ENCODE measurements around the gene TMEM171. TPM values are rescaled to one million over a fixed set of nuclear protein-coding genes. Genes with fewer than 3 reads are reported as not detected.

TMEM171 gene
- total RNA-seq, 1 experiment from 2014 or later = 5.4 TPM

- TF ChIP-seq CTCF (IDR thresholded peaks at IDR 0.05 in 2 of 3, conservative IDR thresholded peaks at IDR 0.05 in 1 of 3; ENCODE audit: borderline replicate concordance in 1 of 3, insufficient read depth in 1 of 3, low read depth in 2 of 3, low read length in 2 of 3) (no peak), MAX (IDR thresholded peaks at IDR 0.05) (no peak), JUND (IDR thresholded peaks at IDR 0.05) (no peak), TCF7L2 (IDR thresholded peaks at IDR 0.05; ENCODE audit: borderline replicate concordance, extremely low read depth, insufficient read depth, insufficient read length) (no peak), ZNF274 (IDR thresholded peaks at IDR 0.05; ENCODE audit: low read depth, low read length) (no peak)
These were observed 14.0 kb upstream of the TMEM171 start (continued) for GRCh38 chr5:73106335-73106734.

GRCh38 chr5:73110190-73110589, 10.2 kb upstream of the TMEM171 start:
- no TSS peak for BruUV-seq (replicated peaks)
- ChIA-PET POLR2A (no interaction called here), RAD21 (ENCODE audit: low non-redundant PET in 1 of 2, low total read pairs in 2 of 2, uncharacterized antibody in 2 of 2, unreplicated experiment in 2 of 2) (no interaction called here), CTCF (no interaction called here)
- H4K20me1 ChIP-seq (ENCODE audit: insufficient read depth) = no peaks in the 10 kb centered on the region
- DNase-seq (ENCODE audit: low read depth, low spot score) (no peak), ATAC-seq (no peak)
- no peak overlapping the region for H2AFZ ChIP-seq (ENCODE audit: low read depth, low read length, poor library complexity, severe bottlenecking)
- no peak overlapping the region for H3K4me2 ChIP-seq (ENCODE audit: low read length)
- H3K79me2 ChIP-seq (ENCODE audit: insufficient read depth, low read length) = no peaks in the 10 kb centered on the region
- H3K27ac ChIP-seq (ENCODE audit: low read depth, low read length) = no peak overlapping the region
- peaks cover 0 to 4% of the 10 kb centered on the region in 2 experiments; a peak in 1 of 4 replicates for H3K9me3 ChIP-seq (ENCODE audit: control insufficient read depth in 1 of 2, insufficient read depth in 1 of 2, low read depth in 1 of 2, low read length in 2 of 2)
- no peaks in the 10 kb centered on the region for H3K27me3 ChIP-seq (ENCODE audit: insufficient read depth, low read length)
- peaks cover 0 to under 1% of the 10 kb centered on the region in 2 experiments; a peak in 2 of 4 replicates for H3K4me1 ChIP-seq (ENCODE audit: control insufficient read depth in 1 of 2, insufficient read depth in 2 of 2, low read length in 2 of 2)
- intact Hi-C loops (cut with micrococcal nuclease) = no loop called here
- H3K36me3 ChIP-seq (ENCODE audit: control insufficient read depth in 1 of 2, insufficient read depth in 2 of 2, low read length in 2 of 2) = no peaks in the 10 kb centered on the region
- H3K4me3 ChIP-seq (replicated peaks in 1 of 2; ENCODE audit: low read depth in 1 of 2, low read length in 2 of 2) = no peak overlapping the region
- no peak overlapping the region for H3K9ac ChIP-seq (ENCODE audit: low read length)
- TF ChIP-seq ATF3 (IDR thresholded peaks at IDR 0.05) (no peak), YY1 (IDR thresholded peaks at IDR 0.05; ENCODE audit: extremely low read depth, insufficient replicate concordance, low read depth, low read length) (no peak), EZH2phosphoT487 (IDR thresholded peaks at IDR 0.05; ENCODE audit: borderline replicate concordance) (no peak), SP1 (IDR thresholded peaks at IDR 0.05; ENCODE audit: low read depth) (no peak), SRF (IDR thresholded peaks at IDR 0.05; ENCODE audit: low read depth) (no peak), SIN3A (IDR thresholded peaks at IDR 0.05; ENCODE audit: low read depth) (no peak), ELF1 (IDR thresholded peaks at IDR 0.05; ENCODE audit: borderline replicate concordance, low read depth) (no peak)
- H3K9me2 ChIP-seq (ENCODE audit: insufficient read depth) = no peaks in the 10 kb centered on the region

Measured in HCT116 (cell line).